Measurements from ENCODE around the gene RIPPLY1. TPM values are rescaled to one million over a fixed set of nuclear protein-coding genes. Genes with fewer than 3 reads are reported as not detected.

RIPPLY1 gene
- total RNA-seq, 4 donors from 2014 or later: not detected

DNA sequence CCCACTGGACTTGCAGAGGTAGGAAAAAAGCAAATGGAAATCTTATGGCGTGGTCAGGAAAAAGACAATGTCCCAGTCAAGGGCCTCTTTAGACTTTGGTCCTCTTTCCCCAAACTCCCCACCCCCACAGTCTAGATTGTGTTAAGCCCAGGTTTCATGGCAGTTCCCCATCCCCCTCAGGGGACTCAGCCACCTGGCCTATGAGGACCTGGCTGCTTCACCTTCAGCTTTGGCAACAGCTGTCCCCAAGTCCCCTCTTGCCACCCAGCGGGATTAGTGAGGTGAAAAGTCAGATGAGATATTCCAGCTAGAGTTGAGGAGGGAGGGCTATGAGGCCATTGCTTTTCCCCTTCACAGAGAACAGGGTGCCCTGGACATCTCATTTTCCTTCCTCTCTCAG lies 457 bp downstream of the RIPPLY1 start:
- TF ChIP-seq, protein P1, sequence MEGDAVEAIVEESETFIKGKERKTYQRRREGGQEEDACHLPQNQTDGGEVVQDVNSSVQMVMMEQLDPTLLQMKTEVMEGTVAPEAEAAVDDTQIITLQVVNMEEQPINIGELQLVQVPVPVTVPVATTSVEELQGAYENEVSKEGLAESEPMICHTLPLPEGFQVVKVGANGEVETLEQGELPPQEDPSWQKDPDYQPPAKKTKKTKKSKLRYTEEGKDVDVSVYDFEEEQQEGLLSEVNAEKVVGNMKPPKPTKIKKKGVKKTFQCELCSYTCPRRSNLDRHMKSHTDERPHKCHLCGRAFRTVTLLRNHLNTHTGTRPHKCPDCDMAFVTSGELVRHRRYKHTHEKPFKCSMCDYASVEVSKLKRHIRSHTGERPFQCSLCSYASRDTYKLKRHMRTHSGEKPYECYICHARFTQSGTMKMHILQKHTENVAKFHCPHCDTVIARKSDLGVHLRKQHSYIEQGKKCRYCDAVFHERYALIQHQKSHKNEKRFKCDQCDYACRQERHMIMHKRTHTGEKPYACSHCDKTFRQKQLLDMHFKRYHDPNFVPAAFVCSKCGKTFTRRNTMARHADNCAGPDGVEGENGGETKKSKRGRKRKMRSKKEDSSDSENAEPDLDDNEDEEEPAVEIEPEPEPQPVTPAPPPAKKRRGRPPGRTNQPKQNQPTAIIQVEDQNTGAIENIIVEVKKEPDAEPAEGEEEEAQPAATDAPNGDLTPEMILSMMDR (IDR thresholded peaks at IDR 0.05): no peak
- no peak for TF ChIP-seq POLR2A (IDR thresholded peaks at IDR 0.05)
- TF ChIP-seq EP300 (IDR thresholded peaks at IDR 0.05): no peak
- 86 to 100% methylated on average over 2 of the region's 2 CpGs for WGBS, 2 donors
- H3K36me3 ChIP-seq: no peaks in the 10 kb centered on the region

DNA sequence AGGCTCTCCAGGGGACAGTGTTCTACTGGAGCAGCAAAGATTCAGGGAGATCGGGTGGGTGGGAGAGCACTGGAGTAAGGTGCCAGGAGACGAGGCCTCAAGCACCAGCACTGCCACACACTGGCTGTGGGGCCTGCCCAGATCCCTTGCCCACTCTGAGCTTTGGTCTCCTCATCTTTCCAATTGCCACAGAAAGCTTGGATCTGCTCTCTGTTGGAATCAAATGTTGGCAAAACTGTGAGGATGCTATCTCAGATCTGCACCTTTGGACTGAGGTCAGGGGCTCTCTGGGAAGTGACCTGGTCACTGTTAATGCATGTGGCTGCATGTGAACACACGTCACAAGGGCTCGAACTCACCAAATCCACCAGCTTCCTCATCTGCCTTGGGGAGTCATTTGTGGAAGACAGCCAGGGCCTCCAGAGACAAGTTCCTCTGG lies 1.3 kb downstream of the RIPPLY1 start:
- Histone ChIP-seq H3K27ac (no peak overlapping the region), H3K4me3 (no peak overlapping the region), H3K27me3 (no peaks in the 10 kb centered on the region), H3K4me1 (peaks cover 0 to 8% (median 0%) of the 10 kb centered on the region in 4 donors), H3K36me3 (no peaks in the 10 kb centered on the region), H3K9me3 (no peaks in the 10 kb centered on the region)
- DNase-seq (ENCODE audit: low spot score in 2 of 2): no peak
- 78 to 88% methylated on average over 4 of the region's 4 CpGs for WGBS, 2 donors
- TF ChIP-seq, protein P1 (IDR thresholded peaks at IDR 0.05): no peak
- no peak for TF ChIP-seq POLR2A (IDR thresholded peaks at IDR 0.05)
- TF ChIP-seq EP300 (IDR thresholded peaks at IDR 0.05): no peak

More for the DNA sequence above, 457 bp downstream of the RIPPLY1 start:
- Histone ChIP-seq H3K9me3 (no peaks in the 10 kb centered on the region), H3K27ac (no peak overlapping the region), H3K4me3 (no peak overlapping the region), H3K27me3 (no peaks in the 10 kb centered on the region), H3K4me1 (peaks cover 0 to 8% (median 0%) of the 10 kb centered on the region in 4 donors)
- DNase-seq (ENCODE audit: low spot score in 2 of 2): no peak

DNA sequence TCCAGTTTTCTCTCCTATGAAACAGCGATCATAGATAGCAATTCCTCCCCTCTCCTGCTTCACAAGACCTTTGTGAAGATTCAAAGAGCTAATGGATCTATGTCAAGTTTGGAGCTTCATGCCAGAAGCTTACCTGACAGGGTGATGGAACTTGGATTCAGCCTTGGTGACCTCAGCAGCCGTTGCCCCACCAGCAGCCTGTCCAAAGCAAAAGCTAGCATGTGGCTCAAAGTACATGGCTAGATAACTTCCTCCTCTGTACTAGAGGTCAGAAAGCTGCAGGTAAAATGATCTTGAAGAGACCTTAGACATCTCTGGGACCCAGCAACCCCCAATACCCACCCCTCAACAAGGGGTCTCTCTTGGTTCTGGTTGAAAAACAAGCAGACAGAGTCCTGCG lies 1.8 kb downstream of the RIPPLY1 start:
- Histone ChIP-seq H3K9me3 (no peaks in the 10 kb centered on the region), H3K27ac (no peak overlapping the region), H3K4me1 (peaks cover 0 to 8% (median 0%) of the 10 kb centered on the region in 4 donors), H3K27me3 (no peaks in the 10 kb centered on the region), H3K36me3 (no peaks in the 10 kb centered on the region), H3K4me3 (no peak overlapping the region)
- 85 to 92% methylated on average over 2 to 3 of the region's 3 CpGs for WGBS, 2 donors
- no peak for DNase-seq (ENCODE audit: low spot score in 2 of 2)
- TF ChIP-seq, protein P1 (IDR thresholded peaks at IDR 0.05): no peak
- TF ChIP-seq POLR2A (IDR thresholded peaks at IDR 0.05): no peak
- no peak for TF ChIP-seq EP300 (IDR thresholded peaks at IDR 0.05)

DNA sequence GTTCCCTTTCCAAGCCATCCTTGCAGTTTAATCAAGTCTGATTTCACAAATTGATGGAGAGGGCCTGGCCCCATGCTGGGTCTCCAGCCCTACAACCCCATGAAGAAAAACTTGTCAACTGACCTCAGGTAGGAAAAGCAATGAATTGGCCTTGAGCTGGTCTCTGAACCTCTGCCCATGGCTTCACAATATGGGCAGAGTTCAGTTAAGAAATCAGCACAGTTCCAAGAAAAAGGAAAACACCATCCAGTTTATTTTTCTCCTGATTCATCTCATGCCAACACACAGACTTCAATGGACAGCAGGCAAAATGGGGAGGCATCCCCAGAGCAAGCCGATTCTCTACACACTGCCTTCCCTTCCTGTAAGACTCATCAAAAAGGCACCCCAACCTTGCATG lies 3.3 kb downstream of the RIPPLY1 start:
- no peaks in the 10 kb centered on the region for H3K36me3 ChIP-seq
- no peak for DNase-seq (ENCODE audit: low spot score in 2 of 2)
- peaks cover 0 to under 1% of the 10 kb centered on the region in 2 donors for H3K27me3 ChIP-seq
- peaks cover 0 to 2% (median 0%) of the 10 kb centered on the region in 4 donors for H3K4me1 ChIP-seq
- TF ChIP-seq POLR2A (IDR thresholded peaks at IDR 0.05) (no peak), EP300 (IDR thresholded peaks at IDR 0.05) (no peak)
- TF ChIP-seq, protein P1 (IDR thresholded peaks at IDR 0.05): no peak
- WGBS, 2 donors: 86 to 100% methylated on average over 1 of the region's 1 CpG
- H3K9me3 ChIP-seq: no peaks in the 10 kb centered on the region
- no peak overlapping the region for H3K27ac ChIP-seq
- no peak overlapping the region for H3K4me3 ChIP-seq

DNA sequence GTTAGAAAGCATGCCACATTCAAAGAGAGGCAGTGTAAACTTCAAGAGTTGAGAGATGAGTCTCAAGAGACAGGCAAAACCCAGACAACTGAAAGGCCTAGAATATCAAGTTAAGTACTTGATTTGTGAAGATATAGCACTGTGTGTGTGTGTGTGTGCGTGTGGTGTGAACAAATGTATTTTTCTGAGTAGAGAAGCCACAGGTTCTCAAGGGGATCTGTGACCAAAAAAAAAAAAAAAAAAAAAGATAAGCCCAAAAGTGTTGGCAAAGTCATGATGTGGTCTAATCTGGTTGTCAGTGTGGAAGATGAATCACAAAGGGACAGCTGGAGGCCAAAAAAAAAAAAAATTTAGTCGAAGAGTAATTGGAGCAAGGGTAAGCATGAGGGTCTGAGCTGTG lies 3.9 kb downstream of the RIPPLY1 start:
- Histone ChIP-seq H3K27me3 (peaks cover 0 to 4% of the 10 kb centered on the region in 2 donors), H3K27ac (no peak overlapping the region), H3K9me3 (no peaks in the 10 kb centered on the region), H3K4me1 (peaks cover 0 to 6% (median 0%) of the 10 kb centered on the region in 4 donors), H3K4me3 (no peak overlapping the region), H3K36me3 (no peaks in the 10 kb centered on the region)
- TF ChIP-seq POLR2A (IDR thresholded peaks at IDR 0.05) (no peak), EP300 (IDR thresholded peaks at IDR 0.05) (no peak)
- TF ChIP-seq, protein P1 (IDR thresholded peaks at IDR 0.05): no peak
- no peak for DNase-seq (ENCODE audit: low spot score in 2 of 2)
- 61 to 77% methylated on average over 2 of the region's 2 CpGs for WGBS, 2 donors

Measured in tibial nerve (tissue), 4 donors.